Lower leg skin (tissue), 4 donors: Measurements from ENCODE around the gene GNAI2. TPM values are rescaled to one million over a fixed set of nuclear protein-coding genes. Genes with fewer than 3 reads are reported as not detected.

Experiments used
- DNase-seq, 2 donors: peaks; one replicate each; pipeline ENCODE4 v3.0.0-alpha.2; 2019; ENCODE audit warnings: low spot score in 2 of 2
- H3K4me3 ChIP-seq: fragments of 200-600 bp; sonication (generic); 2 replicates; pipeline ENCODE4 v1.5.1; 2017; ENCODE audit warnings: mild to moderate bottlenecking, low read depth; ENCODE audit not compliant: poor library complexity, severe bottlenecking
- CTCF ChIP-seq, 3 donors: fragments of 450-650 bp; IDR thresholded peaks; one replicate each; pipeline ENCODE4 v1.5.1; 2016; ENCODE audit warnings: antibody characterized with exemption in 3 of 3, mild to moderate bottlenecking in 3 of 3, moderate library complexity in 2 of 3
- POLR2A ChIP-seq, 2 donors: fragments of 450-650 bp; IDR thresholded peaks; one replicate each; pipeline ENCODE4 v1.6.1; 2016 to 2017; ENCODE audit warnings: antibody characterized with exemption in 2 of 2, mild to moderate bottlenecking in 1 of 2, moderate library complexity in 1 of 2
- WGBS, 2 donors: methylation state at CpG; one replicate each; pipeline ENCODE4 v1.1.5; 2018; 5-methylcytosine and 5-hydroxymethylcytosine counted together
- intact Hi-C: fragments of 100-400 bp; cut with DNase I; formaldehyde crosslinking; loops from one replicate; pipeline ENCODE4 v1.15.0; 2023; ENCODE audit warnings: low total_unique reads
- total RNA-seq, 4 donors: library from RNA; depleted of rRNA; stranded (reverse); fragments of >200 nt; gene quantifications; one replicate each; pipeline ENCODE4 v1.1.0, GENCODE V29; 2016

GNAI2 gene
- total RNA-seq, 4 donors from 2014 or later, result 56.5 to 123 (median 74.8) TPM

DNA sequence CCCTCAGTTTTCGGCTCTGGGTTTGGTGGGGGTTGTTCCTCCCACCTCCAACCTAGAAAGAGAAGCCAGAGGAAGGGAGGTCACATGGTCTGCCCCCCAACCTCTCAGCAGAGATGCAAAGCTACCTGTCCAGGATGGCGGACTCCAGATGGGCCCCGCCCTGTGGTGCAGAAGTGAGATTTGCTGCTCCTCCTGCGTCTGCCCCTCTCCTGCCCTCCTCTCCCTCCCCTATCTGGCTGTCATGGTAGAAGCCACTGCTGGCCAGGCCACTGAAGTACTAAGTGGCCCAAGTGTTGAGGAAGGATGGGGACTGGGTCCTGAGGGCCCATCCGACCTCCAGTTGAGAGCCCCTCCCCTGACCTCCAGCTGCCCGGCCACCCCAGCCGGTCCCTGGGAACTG lies 30.8 kb downstream of the GNAI2 start:
- TF ChIP-seq POLR2A (IDR thresholded peaks at IDR 0.05) (no peak), CTCF (IDR thresholded peaks at IDR 0.05) (no peak)
- no peak overlapping the region for H3K4me3 ChIP-seq
- intact Hi-C loops, result no loop called here
- 54 to 72% methylated on average over 7 of the region's 7 CpGs for WGBS, 2 donors
- DNase-seq, result no peak

DNA sequence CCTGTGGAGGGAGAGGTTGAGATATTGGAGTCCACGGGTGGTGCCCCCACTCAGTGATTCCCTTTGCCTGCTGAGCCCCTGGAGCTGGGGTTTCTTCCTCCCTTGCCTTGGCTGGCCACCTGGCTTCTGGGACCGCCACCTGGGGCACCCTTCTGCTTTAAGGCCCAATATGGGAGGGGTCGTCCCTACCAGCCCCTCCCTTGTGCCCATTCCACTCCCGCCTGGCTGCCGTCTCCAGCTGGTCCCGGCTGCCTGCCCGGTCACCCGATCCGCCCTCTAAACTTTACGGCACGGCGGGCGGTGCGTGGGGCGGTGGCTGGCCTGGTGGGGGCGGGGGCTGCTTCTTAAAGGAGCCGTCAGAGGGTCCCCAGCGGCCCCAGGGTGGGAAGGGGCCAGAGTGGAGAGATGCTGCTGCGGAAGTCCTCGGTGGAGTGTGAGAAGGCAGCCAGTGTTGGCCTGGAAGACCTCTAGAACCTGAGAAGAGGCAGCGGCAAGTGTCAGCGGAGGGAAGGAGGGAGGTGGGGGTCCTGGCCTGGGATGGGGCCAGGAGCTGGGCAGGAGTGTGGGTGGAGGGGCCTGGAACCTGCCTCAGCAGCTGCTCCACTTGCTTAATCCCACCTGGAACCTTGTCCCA lies 31.4 kb downstream of the GNAI2 start:
- 10 to 14% methylated on average over 22 of the region's 22 CpGs for WGBS, 2 donors
- H3K4me3 ChIP-seq, result peak overlapping the region; percentile 12
- no peak for TF ChIP-seq CTCF (IDR thresholded peaks at IDR 0.05)
- TF ChIP-seq POLR2A (IDR thresholded peaks at IDR 0.05), result no peak
- no peak for DNase-seq
- intact Hi-C loops, result no loop called here

GRCh38 chr3:50268276-50268675 lies 32.3 kb downstream of the GNAI2 start:
- 27 to 29% methylated on average over 3 of the region's 3 CpGs for WGBS, 2 donors
- no peak for DNase-seq
- TF ChIP-seq CTCF (IDR thresholded peaks at IDR 0.05) (no peak), POLR2A (IDR thresholded peaks at IDR 0.05) (no peak)
- intact Hi-C loops, result no loop called here
- no peak overlapping the region for H3K4me3 ChIP-seq

DNA sequence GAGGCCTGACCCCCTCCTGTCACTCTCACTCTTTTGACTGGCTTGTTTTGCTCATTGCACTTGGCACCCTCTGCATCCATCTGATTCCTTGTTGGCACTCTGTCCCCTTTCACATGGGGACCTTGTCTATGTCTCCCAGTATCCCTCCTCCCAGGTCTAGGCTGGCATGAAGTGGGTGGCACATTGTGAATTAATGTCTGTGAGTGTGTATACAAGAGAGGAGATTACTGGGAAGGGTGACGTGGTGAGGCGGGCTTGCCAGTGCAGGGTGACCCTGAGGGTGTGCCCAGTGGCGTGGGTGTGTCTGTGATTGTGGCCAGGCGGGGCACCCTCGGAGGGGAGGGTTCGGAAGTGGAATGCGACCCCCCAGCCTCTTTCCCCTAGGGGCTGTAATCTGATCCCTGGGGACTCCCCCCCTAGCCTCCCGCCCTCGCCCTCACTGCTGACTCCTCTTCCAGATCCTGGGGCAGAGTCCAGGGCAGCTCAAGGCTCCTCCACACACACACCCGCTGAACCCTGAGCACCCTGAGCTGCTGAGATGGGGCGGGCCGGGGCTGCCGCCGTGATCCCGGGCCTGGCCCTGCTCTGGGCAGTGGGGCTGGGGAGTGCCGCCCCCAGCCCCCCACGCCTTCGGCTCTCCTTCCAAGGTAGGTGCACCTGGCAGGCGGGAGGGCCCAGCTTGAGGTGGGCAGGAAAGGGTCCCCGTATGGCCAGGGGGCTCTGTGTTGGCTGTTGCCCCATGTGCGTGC lies 32.9 kb downstream of the GNAI2 start, which contains the start of gene SEMA3B:
Gene SEMA3B, plus strand, starts transcription at position 445 of the 749 bp plus-strand sequence. Its CDS starts 94 bp downstream, at position 539.
- intact Hi-C loops, result no loop called here
- WGBS, 2 donors, result 23 to 42% methylated on average over 16 to 19 of the region's 21 CpGs
- TF ChIP-seq POLR2A (IDR thresholded peaks at IDR 0.05), result no peak
- no peak for TF ChIP-seq CTCF (IDR thresholded peaks at IDR 0.05)
- no peak within 1 kb of the TSS for H3K4me3 ChIP-seq
- no peak for DNase-seq

DNA sequence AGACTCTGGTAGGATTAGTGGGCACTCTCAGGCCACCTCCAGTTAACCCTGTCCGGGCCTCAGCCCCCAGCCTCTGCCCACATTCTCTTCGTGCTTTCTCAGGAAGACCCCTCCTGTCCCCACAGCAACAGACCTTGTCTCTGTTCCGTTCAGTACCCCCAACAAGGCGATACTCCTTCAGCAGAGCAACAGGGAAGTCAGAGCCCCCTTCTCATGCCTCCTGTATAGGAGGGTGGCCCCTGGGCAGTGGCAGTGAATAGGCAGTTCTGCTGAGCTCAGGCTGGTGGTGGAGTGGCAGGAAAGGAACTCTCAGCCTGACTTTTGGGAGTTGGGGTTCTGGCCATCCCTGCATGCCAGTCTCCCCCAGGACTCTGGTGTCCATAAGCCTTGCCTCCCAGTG lies 33.5 kb downstream of the GNAI2 start:
- intact Hi-C loops, result no loop called here

More for the DNA sequence above, 33.5 kb downstream of the GNAI2 start:
- TF ChIP-seq POLR2A (IDR thresholded peaks at IDR 0.05), result no peak
- TF ChIP-seq CTCF (IDR thresholded peaks at IDR 0.05), result no peak
- H3K4me3 ChIP-seq, result no peak overlapping the region
- 47 to 65% methylated on average over 4 of the region's 4 CpGs for WGBS, 2 donors
- no peak for DNase-seq
